ENCODE data around the gene UVSSA.

GRCh38 chr4:1396806-1397455, 49.9 kb downstream of the UVSSA start:
- no peak for TF ChIP-seq CTCF (IDR thresholded peaks at IDR 0.05)
- no peak for TF ChIP-seq POLR2AphosphoS5 (IDR thresholded peaks at IDR 0.05; ENCODE audit: insufficient read depth in 1 of 2, low read depth in 1 of 2)

Measured in vagina (tissue), 2 donors.